Medulla oblongata (tissue), 1 donor: ENCODE results near the gene RPS18.
"Not testable (repeated sequence)": the region's sequence is repeated elsewhere in the genome, so short reads cannot be mapped to it uniquely, and the experiment has no call there.

ENCODE experiments used
- DNase-seq: peaks from one replicate; pipeline ENCODE4 v3.0.0-alpha.2; 2015; ENCODE audit errors: extremely low spot score

RPS18 gene

GRCh38 chr6:33271468-33272274 is at the start of gene RPS18, which contains the start of gene VPS52:
Gene RPS18, plus strand, starts transcription at chr6:33272075. Its CDS starts 45 bp downstream, at chr6:33272120.
Gene VPS52, minus strand, starts transcription at chr6:33271876. Its CDS starts 201 bp downstream, at chr6:33271675.
- DNase-seq, result peak; percentile 99

DNA sequence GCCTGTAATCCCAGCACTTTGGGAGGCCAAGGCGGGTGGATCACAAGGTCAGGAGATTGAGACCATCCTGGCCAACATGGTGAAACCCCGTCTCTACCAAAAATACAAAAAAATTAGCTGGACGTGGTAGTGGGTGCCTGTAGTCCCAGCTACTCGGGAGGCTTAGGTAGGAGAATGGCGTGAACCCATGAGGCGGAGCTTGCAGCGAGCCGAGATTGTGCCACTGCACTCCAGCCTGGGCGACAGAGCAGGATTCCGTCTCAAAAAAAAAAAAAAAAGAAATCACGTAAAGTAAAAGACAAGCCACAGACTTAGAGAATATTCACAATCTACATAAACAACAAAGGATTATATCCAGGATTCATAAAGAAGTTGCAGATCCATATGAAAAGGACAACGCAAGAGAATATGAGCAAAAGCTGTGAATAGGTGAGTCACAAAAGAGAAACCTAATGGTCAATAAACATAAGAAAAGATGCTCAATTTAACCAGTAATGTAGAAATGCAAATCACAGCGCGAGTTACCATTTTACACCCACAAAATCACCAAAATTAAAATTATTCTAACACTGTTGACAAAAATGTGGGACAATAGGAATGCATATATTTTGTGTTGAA is 45.3 kb upstream of the RPS18 start:
- not testable (repeated sequence) for DNase-seq

DNA sequence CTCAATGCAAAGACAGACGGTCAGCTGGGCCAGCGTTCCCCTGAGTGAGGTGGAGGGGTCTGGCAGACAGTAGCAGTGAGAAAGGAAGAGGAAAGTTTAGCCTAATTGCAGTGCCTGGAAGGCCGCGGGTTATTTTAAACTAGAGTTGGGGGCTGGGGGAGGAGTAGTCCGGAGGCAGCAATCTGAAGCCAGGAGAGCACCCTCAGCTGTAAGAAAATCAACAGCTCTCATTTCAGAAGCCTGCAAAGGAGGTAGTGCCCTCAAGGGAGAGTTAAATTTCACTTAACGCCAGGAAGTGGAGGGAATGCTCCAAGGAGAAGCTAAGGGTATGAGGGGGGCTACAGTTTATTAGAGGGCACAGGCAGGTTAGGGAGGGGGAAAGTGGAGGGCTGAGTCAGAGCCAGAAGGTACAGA is 36.6 kb upstream of the RPS18 start:
- no peak for DNase-seq

DNA sequence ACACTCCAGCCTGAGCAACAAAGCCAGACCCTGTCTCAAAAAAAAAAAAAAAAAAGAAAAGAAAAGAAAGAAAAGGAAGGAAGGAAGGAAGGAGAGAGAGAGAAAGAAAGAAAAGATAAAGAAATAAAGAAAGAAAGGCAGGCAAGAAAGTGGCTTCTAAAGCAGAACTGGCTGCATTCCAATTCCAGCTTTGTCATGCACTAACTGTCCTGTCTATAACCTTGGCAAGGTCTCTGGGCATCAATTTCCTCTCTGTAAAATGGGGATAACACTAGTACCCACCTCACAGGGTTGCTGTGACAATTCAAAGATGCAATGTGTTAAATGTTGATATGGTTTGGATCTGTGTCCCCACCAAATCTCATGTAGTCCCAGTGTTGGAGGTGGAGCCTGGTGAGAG is 35.5 kb upstream of the RPS18 start:
- no peak for DNase-seq

- DNase-seq, result no peak
Measured at GRCh38 chr6:33236852-33237251, 35.0 kb upstream of the RPS18 start.

DNA sequence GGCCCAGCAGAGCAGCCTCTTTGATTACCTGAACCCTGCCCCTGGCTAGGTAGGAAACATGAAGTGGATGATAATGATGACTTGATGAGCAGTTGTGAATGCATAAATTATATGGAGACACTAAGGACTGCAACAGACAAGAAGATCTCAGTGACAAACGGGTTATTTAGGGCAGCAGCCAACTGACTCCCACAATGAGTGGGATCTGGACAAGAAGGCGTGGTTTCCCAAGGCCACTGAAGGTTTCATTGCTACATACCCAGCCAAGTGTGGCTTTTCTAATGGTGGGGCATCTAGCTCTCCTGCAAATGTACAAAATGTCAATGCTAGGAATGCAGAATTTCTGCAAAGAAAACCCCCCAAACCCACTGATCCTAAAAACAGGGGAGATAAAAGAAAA is 34.1 kb upstream of the RPS18 start:
- no peak for DNase-seq

DNA sequence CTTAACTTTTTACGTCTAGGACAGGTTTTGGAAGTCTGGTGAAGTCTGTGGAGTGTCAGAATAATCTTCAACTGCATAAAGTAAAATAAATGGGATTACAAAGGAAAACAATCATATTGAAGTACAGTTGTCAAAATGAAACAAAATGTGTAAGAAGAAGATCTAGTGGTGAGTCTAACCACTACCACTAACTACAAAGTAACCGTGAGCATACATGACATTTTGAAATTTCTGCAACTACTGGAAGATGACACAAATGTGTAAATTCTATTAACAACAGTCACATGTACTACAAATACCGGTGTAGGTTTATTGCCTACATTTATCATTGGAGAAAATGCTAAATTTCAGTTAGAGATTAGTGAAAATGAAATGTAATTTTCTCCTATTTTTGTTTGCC is 29.9 kb upstream of the RPS18 start:
- DNase-seq, result no peak

DNA sequence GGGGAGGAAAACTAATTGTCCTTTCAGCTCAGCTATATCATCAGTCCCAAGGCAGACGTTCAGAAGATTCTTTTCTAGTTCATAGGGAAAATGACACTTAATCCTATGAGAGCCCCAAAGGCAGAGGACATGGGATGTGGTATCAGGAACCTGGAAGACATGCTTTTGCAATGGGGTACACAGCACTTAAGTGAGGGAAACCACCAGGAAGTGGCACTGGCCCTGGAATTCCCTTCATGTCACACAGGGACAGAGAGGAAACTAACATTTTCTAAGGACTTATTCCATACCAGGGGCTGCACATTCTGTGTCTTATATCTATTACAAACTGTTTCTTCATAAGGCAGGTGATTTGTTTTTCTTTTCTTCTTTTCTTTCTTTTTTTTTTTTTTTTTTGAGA is 28.4 kb upstream of the RPS18 start:
- no peak for DNase-seq

GRCh38 chr6:33247977-33248642 is 23.8 kb upstream of the RPS18 start:
- peak; percentile 96 for DNase-seq

- DNase-seq, result no peak
Measured at GRCh38 chr6:33248643-33248931, 23.3 kb upstream of the RPS18 start.

DNA sequence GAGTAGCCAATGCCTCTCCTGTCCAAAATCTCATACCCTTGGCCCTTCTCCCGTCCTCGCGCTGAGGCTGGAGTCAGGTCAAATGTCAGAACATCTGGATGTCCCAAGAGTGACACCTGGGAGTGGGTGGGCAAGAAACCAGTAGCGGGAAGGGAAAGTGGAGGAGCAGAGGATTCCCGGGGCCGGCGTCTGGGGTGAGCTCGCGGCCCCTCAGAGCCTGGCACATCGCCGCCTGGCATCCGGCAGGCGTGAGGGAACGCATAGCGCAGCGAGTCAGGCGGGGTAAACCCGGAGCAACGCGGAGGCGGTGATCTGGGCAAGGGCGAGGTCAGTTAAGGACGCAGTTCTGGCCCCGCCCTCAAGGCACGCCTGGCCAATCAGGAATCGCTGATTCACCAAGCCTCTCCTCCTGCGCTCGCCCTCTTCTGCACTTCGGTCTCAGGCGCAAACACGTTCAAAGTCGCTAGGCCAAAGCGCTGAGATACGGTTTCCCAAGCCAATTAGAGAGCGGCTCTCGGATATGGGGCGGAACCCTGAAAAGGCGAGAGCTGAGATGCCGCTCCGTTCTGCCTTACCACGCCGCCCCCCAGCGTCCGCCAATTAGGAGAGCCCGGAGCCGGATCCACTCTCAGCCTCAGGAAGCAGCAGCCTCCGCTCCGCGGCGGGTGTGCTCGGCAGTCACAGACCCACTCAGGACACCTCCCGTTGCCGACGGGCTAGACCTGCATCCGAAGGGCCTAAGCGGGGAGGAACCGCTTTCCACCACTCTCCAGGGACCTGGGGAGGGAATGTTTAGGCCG is 22.7 kb upstream of the RPS18 start:
- peak; percentile 100 for DNase-seq

DNA sequence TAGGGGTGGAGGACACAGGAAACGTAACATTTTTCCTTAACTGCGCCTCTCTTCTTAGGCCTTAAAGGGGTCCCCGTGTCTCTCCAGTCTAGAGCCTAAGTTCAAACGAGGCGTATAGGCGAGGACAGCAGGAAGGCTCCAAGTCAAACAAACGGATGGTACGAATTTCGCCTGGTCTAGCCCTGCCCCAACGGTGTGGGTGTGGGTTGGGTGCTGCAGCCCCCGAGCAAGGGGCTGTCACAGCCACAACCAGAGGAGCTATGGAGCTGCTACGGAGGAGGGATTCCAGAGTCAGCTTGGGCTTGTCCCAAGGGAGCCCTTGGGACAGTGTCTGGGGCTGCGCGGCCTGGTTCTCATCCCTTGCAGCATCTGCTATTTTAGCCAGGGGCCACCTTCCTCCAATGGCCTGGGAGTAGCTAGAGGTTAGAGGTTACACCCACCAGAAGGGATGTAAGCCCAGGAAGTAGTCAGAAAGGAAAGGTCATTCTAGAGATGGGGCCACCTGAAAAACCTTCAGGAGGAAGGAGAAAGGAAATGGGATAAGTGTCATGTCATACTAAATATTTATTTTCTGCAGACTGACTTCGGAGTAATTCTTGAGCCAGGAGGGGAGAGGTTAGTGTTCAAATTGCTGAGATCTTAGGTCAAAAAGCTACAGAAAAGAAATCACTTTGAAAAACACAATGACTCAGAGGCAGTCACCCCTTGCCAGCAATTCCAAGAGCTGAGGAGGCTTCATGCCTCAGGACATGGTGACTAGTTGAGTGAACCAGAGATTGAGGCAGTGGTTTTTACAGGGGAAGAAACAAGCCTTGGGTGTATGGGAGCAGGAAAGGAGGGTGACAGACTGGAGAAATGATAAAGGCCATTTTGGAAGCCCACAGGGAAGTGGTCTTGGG is 21.9 kb upstream of the RPS18 start:
- no peak for DNase-seq

DNA sequence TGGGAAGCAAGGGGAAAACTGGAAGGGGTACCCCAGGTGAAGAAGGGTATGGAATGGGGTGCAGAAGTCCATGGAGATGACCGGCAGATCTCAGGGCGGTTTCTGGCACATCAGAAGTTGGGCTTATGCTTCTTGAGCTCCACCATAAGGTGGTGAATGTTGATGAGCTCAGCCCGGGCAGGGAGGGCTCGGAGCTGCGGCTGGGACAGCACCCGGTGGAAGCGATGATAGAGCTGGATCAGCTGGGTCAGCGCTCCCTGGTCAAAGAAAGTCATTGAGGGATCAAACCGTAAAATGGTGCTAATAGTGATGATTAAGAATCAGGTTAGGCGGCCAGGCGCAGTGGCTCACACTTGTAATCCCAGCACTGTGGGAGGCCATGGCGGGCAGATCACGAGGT is 21.1 kb upstream of the RPS18 start:
- DNase-seq, result no peak

DNA sequence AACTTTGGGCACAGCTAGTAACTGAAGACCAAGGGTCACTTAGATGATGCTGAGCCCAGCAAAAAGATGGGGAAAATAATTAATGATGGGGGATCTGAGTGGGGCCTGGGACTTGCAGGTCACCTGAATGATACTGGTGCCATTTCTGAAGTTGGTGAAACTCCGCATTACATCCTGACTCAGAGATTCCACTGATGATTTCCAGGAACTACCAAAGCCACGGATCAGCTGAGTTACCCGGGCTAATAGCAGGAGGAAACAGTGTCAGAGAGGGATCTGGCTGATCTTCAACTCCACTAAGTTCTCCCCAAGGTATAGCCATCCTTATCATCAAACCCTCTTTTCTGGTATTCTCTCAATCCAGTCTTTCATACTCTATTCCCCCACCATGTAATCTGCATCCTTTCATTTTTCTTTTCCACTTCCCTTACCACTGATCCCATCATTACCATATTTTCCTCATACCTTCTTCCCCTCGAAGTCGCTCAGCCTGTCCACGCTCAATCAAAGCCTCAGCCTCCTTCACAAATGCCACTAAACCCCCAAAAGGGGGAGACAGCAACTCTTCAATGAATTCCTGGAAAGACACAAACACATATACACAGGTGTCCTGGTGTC is 20.4 kb upstream of the RPS18 start:
- DNase-seq, result no peak

GRCh38 chr6:33252759-33253158 is 19.1 kb upstream of the RPS18 start:
- no peak for DNase-seq

DNA sequence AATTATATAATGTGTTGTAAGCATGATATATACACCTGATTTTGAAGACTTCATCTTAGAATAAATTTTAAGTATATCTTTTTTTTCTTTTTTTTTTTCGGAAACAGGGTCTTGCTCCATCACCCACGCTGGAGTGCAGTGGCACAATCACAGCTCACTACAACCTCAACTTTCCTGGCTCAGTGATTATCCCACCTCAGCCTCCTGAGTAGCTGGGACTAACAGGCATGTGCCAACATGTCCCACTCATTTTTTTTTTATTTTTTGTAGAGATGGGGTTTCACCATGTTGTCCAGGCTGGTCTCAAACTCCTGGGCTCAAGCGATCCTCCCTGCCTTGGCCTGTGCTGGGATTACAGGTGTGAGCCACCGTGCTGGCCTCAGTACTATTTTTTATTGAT is 17.3 kb upstream of the RPS18 start:
- no peak for DNase-seq

DNA sequence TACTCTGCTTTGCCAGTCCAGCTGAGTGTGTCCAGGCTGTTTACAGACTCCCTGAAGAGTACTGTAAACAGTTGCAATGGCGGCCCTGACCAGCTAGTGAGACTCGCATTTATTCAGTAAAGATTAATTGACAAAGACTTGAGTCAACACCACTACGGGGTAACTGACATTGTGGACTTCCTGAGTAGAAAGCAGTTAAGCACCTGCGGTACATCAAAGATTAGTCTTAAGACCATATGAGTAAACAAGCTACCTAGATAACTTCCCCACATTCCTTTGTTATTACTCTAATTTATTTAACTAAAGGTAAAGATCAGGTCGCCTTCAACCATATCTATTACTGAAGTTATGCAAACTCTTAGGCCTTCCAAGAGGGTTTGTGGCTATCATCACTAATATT is 12.8 kb upstream of the RPS18 start:
- DNase-seq, result no peak

- DNase-seq, result not testable (repeated sequence)
Measured at GRCh38 chr6:33262490-33262889, 9.4 kb upstream of the RPS18 start.

GRCh38 chr6:33264015-33264414 is 7.9 kb upstream of the RPS18 start:
- no peak for DNase-seq

- DNase-seq, result peak; percentile 27
Measured at GRCh38 chr6:33271117-33271467, 783 bp upstream of the RPS18 start.
